Pancreas (tissue), 10 donors: ENCODE data around the gene PCED1B. TPM values are rescaled to one million over a fixed set of nuclear protein-coding genes. Genes with fewer than 3 reads are reported as not detected.

ENCODE experiments used
- ATAC-seq, 4 donors: fragments of 200-7000 bp; cut with Tn5 transposase; one replicate each; pipeline versions ENCODE4 v1.8.0 to v1.9.1; 2020; ENCODE audit warnings: mild to moderate bottlenecking in 4 of 4, moderate library complexity in 4 of 4
- DNase-seq, 6 donors: peaks; one replicate each; pipeline ENCODE4 v3.0.0-alpha.2; 2020
- FAIRE-seq: peaks from 2 replicates; lab custom pipeline; 2012; peaks lifted over from hg19 to GRCh38; lab: Jason Lieb, UNC
- H3K27ac ChIP-seq, 4 donors: fragments of 200-600 bp; sonication (generic); 1 replicate in 3 of 4; 2 replicates in 1 of 4; pipeline versions ENCODE4 v1.5.0 to v1.8.0; 2020
- H3K27me3 ChIP-seq, 4 donors: fragments of 200-600 bp; one replicate each; pipeline ENCODE4 v1.8.0; 2021
- H3K36me3 ChIP-seq, 3 donors: fragments of 200-600 bp; sonication (generic) in 1 of 3; one replicate each; pipeline versions ENCODE4 v1.5.0 to v1.8.0; 2020 to 2021
- H3K4me1 ChIP-seq, 3 donors: fragments of 200-600 bp; one replicate each; pipeline ENCODE4 v1.8.0; 2021
- H3K4me3 ChIP-seq, 4 donors: fragments of 200-600 bp; sonication (generic) in 2 of 4; one replicate each; pipeline versions ENCODE4 v1.5.0 to v1.8.0; 2020 to 2021
- H3K9me3 ChIP-seq, 4 donors: fragments of 200-600 bp; one replicate each; pipeline ENCODE4 v1.8.0; 2021
- WGBS, 2 donors: extraction: QIAGEN DNeasy Blood & Tissue Kit; methylation state at CpG; one replicate each; pipeline ENCODE4 v1.1.7; 2013; 5-methylcytosine and 5-hydroxymethylcytosine counted together
- intact Hi-C, 3 donors: fragments of 100-400 bp; cut with DNase I; formaldehyde crosslinking; loops; one replicate each; pipeline versions ENCODE4 v1.11.1 to v1.14.2; 2022
- polyA plus RNA-seq, 2 donors: library from polyadenylated mRNA; stranded (reverse); fragments of 200-250 nt; gene quantifications; one replicate each; pipeline ENCODE4 v1.2.3, GENCODE V29; 2013
- total RNA-seq, 6 donors: library from RNA; stranded (reverse); fragmentation: NEBNext Ultra II Directional in 4 of 6; extraction: Animal tissue kit (Norgen Biotek cat#: 25700) in 4 of 6; gene quantifications; one replicate each; pipeline versions ENCODE4 v1.2.1 to v1.2.4, GENCODE V29; 2021 to 2023
- TF ChIP-seq, protein P1 (sequence below), 4 donors: fragments of 200-600 bp; sonication (generic) in 3 of 4; IDR thresholded peaks; one replicate each; pipeline versions ENCODE4 v1.5.0 to v1.8.0; 2021; ENCODE audit warnings: antibody characterized with exemption in 4 of 4
- donor health status: healthy with polysubstance abuse.
- donor health status: DM: no; HTN: no; CAD: no; lungs with moderate emphysema.
- donor health status: DM: no; HTN: no; CAD: no.
- donor health status: control.
- donor health status: control.
- donor health status: Bipolar disorder and iron deficiency.
- donor health status: DM: yes; HTN: yes; CAD: no.
- donor health status: DM: no; HTN: no; CAD: no.
- donor health status: DM: no; HTN: no; CAD: no.
- donor health status: DM: yes; HTN: yes; CAD: no.

Gene PCED1B
- total and polyA plus RNA-seq, 8 donors: 0.71 to 6.4 (median 1.7) TPM

GRCh38 chr12:47065546-47065945 lies 13.9 kb upstream of the PCED1B start:
- H3K4me3 ChIP-seq: no peak overlapping the region
- intact Hi-C loops: no loop called here
- FAIRE-seq: no peak
- DNase-seq: no peak
- no peaks in the 10 kb centered on the region for H3K36me3 ChIP-seq
- ATAC-seq: no peak
- peaks cover 5 to 21% (median 12%) of the 10 kb centered on the region in 3 donors for H3K4me1 ChIP-seq
- H3K9me3 ChIP-seq: no peaks in the 10 kb centered on the region
- no peaks in the 10 kb centered on the region for H3K27me3 ChIP-seq
- no peak overlapping the region for H3K27ac ChIP-seq
- WGBS, 2 donors: 97 to 99% methylated on average over 1 of the region's 1 CpG
- TF ChIP-seq, protein P1, sequence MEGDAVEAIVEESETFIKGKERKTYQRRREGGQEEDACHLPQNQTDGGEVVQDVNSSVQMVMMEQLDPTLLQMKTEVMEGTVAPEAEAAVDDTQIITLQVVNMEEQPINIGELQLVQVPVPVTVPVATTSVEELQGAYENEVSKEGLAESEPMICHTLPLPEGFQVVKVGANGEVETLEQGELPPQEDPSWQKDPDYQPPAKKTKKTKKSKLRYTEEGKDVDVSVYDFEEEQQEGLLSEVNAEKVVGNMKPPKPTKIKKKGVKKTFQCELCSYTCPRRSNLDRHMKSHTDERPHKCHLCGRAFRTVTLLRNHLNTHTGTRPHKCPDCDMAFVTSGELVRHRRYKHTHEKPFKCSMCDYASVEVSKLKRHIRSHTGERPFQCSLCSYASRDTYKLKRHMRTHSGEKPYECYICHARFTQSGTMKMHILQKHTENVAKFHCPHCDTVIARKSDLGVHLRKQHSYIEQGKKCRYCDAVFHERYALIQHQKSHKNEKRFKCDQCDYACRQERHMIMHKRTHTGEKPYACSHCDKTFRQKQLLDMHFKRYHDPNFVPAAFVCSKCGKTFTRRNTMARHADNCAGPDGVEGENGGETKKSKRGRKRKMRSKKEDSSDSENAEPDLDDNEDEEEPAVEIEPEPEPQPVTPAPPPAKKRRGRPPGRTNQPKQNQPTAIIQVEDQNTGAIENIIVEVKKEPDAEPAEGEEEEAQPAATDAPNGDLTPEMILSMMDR (IDR thresholded peaks at IDR 0.05): no peak

DNA sequence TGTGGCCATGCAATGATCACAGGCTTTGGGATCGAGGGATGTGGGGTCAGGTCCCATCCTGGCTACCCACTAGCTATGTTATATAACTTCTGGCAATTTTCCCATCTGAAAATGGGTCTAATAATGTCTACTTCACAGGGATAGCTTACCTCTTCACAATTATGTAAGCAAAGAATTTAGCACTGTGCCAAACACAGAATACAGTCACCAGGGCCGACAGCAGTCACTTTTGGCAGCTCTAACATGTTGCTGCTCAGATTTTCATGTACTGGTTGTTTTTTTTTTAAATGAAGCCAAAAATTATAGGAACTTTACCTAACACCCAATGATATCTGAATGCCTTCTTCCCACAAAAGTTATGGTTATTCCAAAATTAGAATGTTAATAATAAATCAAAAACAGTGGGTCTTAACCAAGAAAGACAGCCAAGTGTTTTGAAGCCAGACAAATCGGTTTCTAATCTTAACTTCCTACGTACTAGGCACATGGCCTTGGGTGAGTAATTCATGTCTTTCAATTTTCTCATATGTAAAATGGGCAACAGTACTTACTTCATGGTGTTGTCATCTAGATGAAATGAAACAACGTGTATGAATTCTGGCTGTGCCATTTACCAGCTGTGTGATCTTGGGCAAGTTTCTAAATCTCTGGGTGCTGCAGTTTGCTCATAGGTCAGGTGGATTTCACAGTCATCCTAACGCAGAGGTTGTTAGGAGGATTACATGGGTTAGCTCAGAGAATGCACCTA lies 13.0 kb upstream of the PCED1B start:
- H3K4me1 ChIP-seq: peaks cover 5 to 21% (median 12%) of the 10 kb centered on the region in 3 donors
- 35% methylated on average over 6 of the region's 6 CpGs for WGBS, 2 donors
- DNase-seq (peak in 1 of 6 donors; percentile 29), FAIRE-seq (no peak), ATAC-seq (peak; percentile 82 to 91 (median 87))
- no peak overlapping the region for H3K4me3 ChIP-seq
- TF ChIP-seq, protein P1 (IDR thresholded peaks at IDR 0.05): no peak
- intact Hi-C loops: no loop called here
- no peaks in the 10 kb centered on the region for H3K36me3 ChIP-seq
- H3K27me3 ChIP-seq: no peaks in the 10 kb centered on the region
- no peaks in the 10 kb centered on the region for H3K9me3 ChIP-seq
- H3K27ac ChIP-seq: peak overlapping the region; percentile 8 to 74 (median 33)

DNA sequence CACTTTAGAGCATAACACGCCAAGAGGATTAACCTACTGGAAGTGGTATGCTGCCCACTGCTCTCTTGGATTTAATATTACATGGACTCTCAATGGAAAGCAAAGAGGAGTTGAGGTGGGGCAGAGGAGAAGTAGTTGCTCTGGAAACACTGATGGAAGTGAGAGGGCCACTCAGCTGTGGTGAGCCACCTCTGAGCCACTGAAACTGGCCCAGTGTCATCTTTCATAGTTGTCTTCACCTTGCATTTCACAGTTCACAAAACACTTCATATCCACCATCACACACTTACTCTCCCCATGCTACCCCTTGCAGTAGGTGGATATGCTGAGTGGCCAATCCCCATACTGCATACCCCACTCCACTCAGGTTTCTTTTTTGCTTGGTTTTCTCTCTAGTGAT lies 12.2 kb upstream of the PCED1B start:
- no peak for DNase-seq
- Histone ChIP-seq H3K27me3 (no peaks in the 10 kb centered on the region), H3K4me3 (no peak overlapping the region), H3K4me1 (peaks cover 5 to 21% (median 12%) of the 10 kb centered on the region in 3 donors), H3K36me3 (no peaks in the 10 kb centered on the region), H3K27ac (peak overlapping the region in 3 of 4 donors; percentile 8 to 74 (median 24)), H3K9me3 (no peaks in the 10 kb centered on the region)
- 97 to 100% methylated on average over 1 of the region's 1 CpG for WGBS, 2 donors
- FAIRE-seq: no peak
- intact Hi-C loops: no loop called here
- TF ChIP-seq, protein P1 (IDR thresholded peaks at IDR 0.05): no peak
- no peak for ATAC-seq

DNA sequence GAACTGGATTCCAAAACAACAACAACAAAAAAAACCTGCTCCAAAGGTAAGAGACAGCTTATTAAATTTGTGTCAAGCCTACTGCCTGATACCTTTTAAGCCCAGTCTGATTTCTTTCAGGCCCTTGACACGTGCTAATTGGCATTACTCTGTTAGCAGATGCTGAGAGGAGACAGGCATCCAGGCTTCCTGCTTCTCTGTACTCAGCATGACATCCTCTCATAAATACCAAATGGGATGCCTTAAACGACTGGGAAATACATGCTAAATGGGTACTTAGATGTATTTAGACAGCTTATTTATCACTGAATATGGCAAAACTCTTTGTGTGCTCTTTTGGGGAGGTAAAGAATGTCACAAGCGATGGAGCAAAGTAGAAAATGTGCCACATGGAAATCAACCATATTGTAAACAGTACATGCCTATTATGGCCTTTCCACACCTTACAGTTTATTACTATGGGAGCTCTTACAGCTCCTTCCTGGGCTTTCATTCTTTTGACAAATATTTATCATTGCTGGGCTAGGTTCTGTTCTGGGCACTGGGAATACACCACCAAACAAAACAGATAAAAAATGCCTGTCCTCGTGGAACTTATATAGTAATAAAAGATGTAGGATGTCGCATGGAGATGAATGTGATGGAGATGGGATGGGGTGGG lies 11.5 kb upstream of the PCED1B start:
- DNase-seq: no peak

More for the DNA sequence above, 11.5 kb upstream of the PCED1B start:
- Histone ChIP-seq H3K36me3 (no peaks in the 10 kb centered on the region), H3K4me3 (no peak overlapping the region), H3K4me1 (peaks cover 5 to 21% (median 12%) of the 10 kb centered on the region in 3 donors), H3K9me3 (no peaks in the 10 kb centered on the region), H3K27me3 (no peaks in the 10 kb centered on the region), H3K27ac (no peak overlapping the region)
- intact Hi-C loops: no loop called here
- no peak for ATAC-seq
- TF ChIP-seq, protein P1 (IDR thresholded peaks at IDR 0.05): no peak
- FAIRE-seq: no peak
- WGBS, 2 donors: 67 to 72% methylated on average over 5 of the region's 5 CpGs
